SK-N-MC (cell line): ENCODE results near the gene CAVIN3.

Experiments used
- DNase-seq: peaks from one replicate; pipeline ENCODE4 v3.0.0-alpha.2; 2011; ENCODE audit warnings: low read depth, low spot score
- H3K27ac ChIP-seq: fragments of 200-600 bp; sonication (generic); 2 replicates; pipeline ENCODE4 v1.5.1; 2016; ENCODE audit warnings: mixed run types
- H3K36me3 ChIP-seq: fragments of 200-600 bp; sonication (generic); 2 replicates; pipeline ENCODE4 v1.6.1; 2017; ENCODE audit warnings: antibody characterized with exemption, low read length, mixed read lengths; ENCODE audit not compliant: insufficient read depth
- H3K4me3 ChIP-seq: fragments of 200-600 bp; sonication (generic); 2 replicates; pipeline ENCODE4 v1.5.1; 2016
- H3K9ac ChIP-seq: fragments of 200-600 bp; sonication (generic); 2 replicates; pipeline ENCODE4 v1.8.0; 2017; ENCODE audit warnings: mixed run types, mixed read lengths; ENCODE audit not compliant: insufficient read length
- H3K9me3 ChIP-seq: fragments of 200-600 bp; sonication (generic); 2 replicates; pipeline ENCODE4 v1.6.1; 2017; ENCODE audit warnings: low read depth, mild to moderate bottlenecking, antibody characterized with exemption, low read length, moderate library complexity, mixed read lengths
- EZH2 ChIP-seq: fragments of 200-600 bp; sonication (generic); IDR thresholded peaks from one replicate; pipeline ENCODE4 v1.6.1; 2017; ENCODE audit warnings: antibody characterized with exemption
- FOXP2 ChIP-seq: optimal IDR thresholded peaks from 2 replicates; pipeline ENCODE3; 2011; ENCODE audit warnings: mild to moderate bottlenecking, moderate library complexity; ENCODE audit not compliant: insufficient read depth; ENCODE audit errors: extremely low read length, control extremely low read depth
- POLR2AphosphoS5 ChIP-seq: IDR thresholded peaks from 2 replicates; pipeline ENCODE4 v1.6.1; 2012; ENCODE audit warnings: mild to moderate bottlenecking, low read depth, low read length, borderline replicate concordance

Gene CAVIN3

GRCh38 chr11:6269994-6270393 is 50.3 kb downstream of the CAVIN3 start:
- H3K4me3 ChIP-seq, result no peak overlapping the region
- TF ChIP-seq FOXP2 (no peak), EZH2 (no peak), POLR2AphosphoS5 (no peak)
- no peak overlapping the region for H3K27ac ChIP-seq
- no peak for DNase-seq
- H3K9ac ChIP-seq, result no peak overlapping the region
- H3K9me3 ChIP-seq, result no peaks in the 10 kb centered on the region
- H3K36me3 ChIP-seq, result no peaks in the 10 kb centered on the region
